Vagina (tissue), 2 donors: ENCODE results near the gene DCST1. TPM values are rescaled to one million over a fixed set of nuclear protein-coding genes. Genes with fewer than 3 reads are reported as not detected.

Source experiments
- DNase-seq, 2 donors: peaks; one replicate each; pipeline ENCODE4 v3.0.0-alpha.2; 2017; ENCODE audit errors: extremely low spot score in 2 of 2
- H3K27ac ChIP-seq: fragments of 200-600 bp; sonication (generic); one replicate; pipeline ENCODE4 v1.5.1; 2019
- H3K27me3 ChIP-seq: fragments of 200-600 bp; sonication (generic); one replicate; pipeline ENCODE4 v1.5.1; 2019
- H3K36me3 ChIP-seq, 2 donors: fragments of 200-600 bp; sonication (generic); one replicate each; pipeline ENCODE4 v1.5.1; 2017 to 2019
- H3K4me1 ChIP-seq: fragments of 200-600 bp; sonication (generic); one replicate; pipeline ENCODE4 v1.5.1; 2019
- H3K4me3 ChIP-seq, 2 donors: fragments of 200-600 bp; sonication (generic); 1 replicate in 1 of 2; 2 replicates in 1 of 2; pipeline ENCODE4 v1.5.1; 2016 to 2019
- H3K9me3 ChIP-seq: fragments of 200-600 bp; sonication (generic); one replicate; pipeline ENCODE4 v1.5.1; 2019
- POLR2A ChIP-seq, 2 donors: fragments of 450-650 bp; IDR thresholded peaks; one replicate each; pipeline ENCODE4 v1.6.1; 2017; ENCODE audit warnings: antibody characterized with exemption in 2 of 2, mild to moderate bottlenecking in 2 of 2, moderate library complexity in 2 of 2
- POLR2AphosphoS5 ChIP-seq, 2 donors: sonication (generic); formaldehyde crosslinking; IDR thresholded peaks; one replicate each; pipeline ENCODE4 v1.9.0; 2017; ENCODE audit warnings: antibody characterized with exemption in 2 of 2, mild to moderate bottlenecking in 2 of 2, low read depth in 1 of 2; ENCODE audit not compliant: insufficient read depth in 1 of 2
- intact Hi-C: fragments of 100-400 bp; cut with DNase I; formaldehyde crosslinking; loops from one replicate; pipeline ENCODE4 v1.15.1; 2023
- total RNA-seq: library from RNA; depleted of rRNA; stranded (reverse); fragments of >200 nt; gene quantifications from one replicate; pipeline ENCODE4 v1.2.3, GENCODE V29; 2016
- TF ChIP-seq, protein P1 (sequence below), 3 experiments: fragments of 450-650 bp in 2 of 3; fragments of 200-600 bp in 1 of 3; sonication (generic) in 1 of 3; IDR thresholded peaks; one replicate each; pipeline ENCODE4 v1.5.1; 2017 to 2019; ENCODE audit warnings: antibody characterized with exemption in 3 of 3, mild to moderate bottlenecking in 2 of 3, moderate library complexity in 2 of 3

Gene DCST1
- total RNA-seq, 1 donor from 2014 or later: not detected

- Histone ChIP-seq H3K27me3 (no peaks in the 10 kb centered on the region), H3K9me3 (no peaks in the 10 kb centered on the region), H3K36me3 (no peaks in the 10 kb centered on the region), H3K4me1 (peaks cover 53% of the 10 kb centered on the region), H3K27ac (peak overlapping the region; percentile 99), H3K4me3 (peak overlapping the region; percentile 84 to 85)
- TF ChIP-seq POLR2AphosphoS5 (IDR thresholded peaks at IDR 0.05; ENCODE audit: insufficient read depth in 1 of 2, low read depth in 1 of 2) (no peak), POLR2A (IDR thresholded peaks at IDR 0.05) (no peak)
- TF ChIP-seq, protein P1, sequence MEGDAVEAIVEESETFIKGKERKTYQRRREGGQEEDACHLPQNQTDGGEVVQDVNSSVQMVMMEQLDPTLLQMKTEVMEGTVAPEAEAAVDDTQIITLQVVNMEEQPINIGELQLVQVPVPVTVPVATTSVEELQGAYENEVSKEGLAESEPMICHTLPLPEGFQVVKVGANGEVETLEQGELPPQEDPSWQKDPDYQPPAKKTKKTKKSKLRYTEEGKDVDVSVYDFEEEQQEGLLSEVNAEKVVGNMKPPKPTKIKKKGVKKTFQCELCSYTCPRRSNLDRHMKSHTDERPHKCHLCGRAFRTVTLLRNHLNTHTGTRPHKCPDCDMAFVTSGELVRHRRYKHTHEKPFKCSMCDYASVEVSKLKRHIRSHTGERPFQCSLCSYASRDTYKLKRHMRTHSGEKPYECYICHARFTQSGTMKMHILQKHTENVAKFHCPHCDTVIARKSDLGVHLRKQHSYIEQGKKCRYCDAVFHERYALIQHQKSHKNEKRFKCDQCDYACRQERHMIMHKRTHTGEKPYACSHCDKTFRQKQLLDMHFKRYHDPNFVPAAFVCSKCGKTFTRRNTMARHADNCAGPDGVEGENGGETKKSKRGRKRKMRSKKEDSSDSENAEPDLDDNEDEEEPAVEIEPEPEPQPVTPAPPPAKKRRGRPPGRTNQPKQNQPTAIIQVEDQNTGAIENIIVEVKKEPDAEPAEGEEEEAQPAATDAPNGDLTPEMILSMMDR (IDR thresholded peaks at IDR 0.05): no peak
- intact Hi-C loops: loop anchor here (2.0 to 5.0 kb wide), 4 partner anchors 15 to 674 kb away; partner anchors contain the start of genes ADAM15 and ATP8B2
- no peak for DNase-seq
Observed at GRCh38 chr1:155001425-155001674, 32.3 kb upstream of the DCST1 start.

GRCh38 chr1:155001675-155002463, 31.8 kb upstream of the DCST1 start:
- no peaks in the 10 kb centered on the region for H3K9me3 ChIP-seq
- H3K27ac ChIP-seq: peak overlapping the region; percentile 99
- no peaks in the 10 kb centered on the region for H3K27me3 ChIP-seq
- no peaks in the 10 kb centered on the region for H3K36me3 ChIP-seq
- H3K4me3 ChIP-seq: peak overlapping the region; percentile 84 to 85
- TF ChIP-seq, protein P1 (IDR thresholded peaks at IDR 0.05): peak in 1 of 3 experiments; percentile 43
- TF ChIP-seq POLR2A (IDR thresholded peaks at IDR 0.05) (peak in 1 of 2 donors; percentile 90), POLR2AphosphoS5 (IDR thresholded peaks at IDR 0.05; ENCODE audit: insufficient read depth in 1 of 2, low read depth in 1 of 2) (peak; percentile 30 to 93)
- intact Hi-C loops: loop anchor here (2.0 to 5.0 kb wide), 4 partner anchors 15 to 675 kb away; partner anchors contain the start of genes ADAM15 and ATP8B2
- H3K4me1 ChIP-seq: peaks cover 59% of the 10 kb centered on the region
- DNase-seq: peak; percentile 99 to 100

- peak in 1 of 2 donors; percentile 91 for DNase-seq
- H3K27me3 ChIP-seq: no peaks in the 10 kb centered on the region
- H3K4me1 ChIP-seq: peaks cover 66% of the 10 kb centered on the region
- H3K4me3 ChIP-seq: peak within 1 kb of the TSS; percentile 84 to 85
- no peaks in the 10 kb centered on the region for H3K9me3 ChIP-seq
- TF ChIP-seq POLR2AphosphoS5 (IDR thresholded peaks at IDR 0.05; ENCODE audit: insufficient read depth in 1 of 2, low read depth in 1 of 2): no peak
- TF ChIP-seq POLR2A (IDR thresholded peaks at IDR 0.05): no peak
- TF ChIP-seq, protein P1 (IDR thresholded peaks at IDR 0.05): no peak
- intact Hi-C loops: loop anchor here (5.0 kb wide), 3 partner anchors 35 to 675 kb away; partner anchors contain the start of genes ADAM15 and ATP8B2
- peak within 1 kb of the TSS; percentile 99 for H3K27ac ChIP-seq
- no peaks in the 10 kb centered on the region for H3K36me3 ChIP-seq
Observed at GRCh38 chr1:155002464-155003226, 31.0 kb upstream of the DCST1 start, which contains the start of gene ZBTB7B. Gene ZBTB7B (plus strand): TSS chr1:155002802. CDS start chr1:155014661, 11,859 bp downstream.

GRCh38 chr1:155003227-155003765, 30.3 kb upstream of the DCST1 start:
- peak overlapping the region; percentile 99 for H3K27ac ChIP-seq
- H3K36me3 ChIP-seq: no peaks in the 10 kb centered on the region
- no peaks in the 10 kb centered on the region for H3K9me3 ChIP-seq
- intact Hi-C loops: loop anchor here (5.0 kb wide), 3 partner anchors 36 to 676 kb away; partner anchors contain the start of genes ADAM15 and ATP8B2
- H3K27me3 ChIP-seq: no peaks in the 10 kb centered on the region
- TF ChIP-seq POLR2A (IDR thresholded peaks at IDR 0.05) (no peak), POLR2AphosphoS5 (IDR thresholded peaks at IDR 0.05; ENCODE audit: insufficient read depth in 1 of 2, low read depth in 1 of 2) (no peak)
- TF ChIP-seq, protein P1 (IDR thresholded peaks at IDR 0.05): no peak
- no peak for DNase-seq
- H3K4me1 ChIP-seq: peaks cover 69% of the 10 kb centered on the region
- peak overlapping the region; percentile 84 to 85 for H3K4me3 ChIP-seq
